Heart right ventricle (tissue), 16 donors: Measurements from ENCODE around the gene DGCR2. TPM values are rescaled to one million over a fixed set of nuclear protein-coding genes. Genes with fewer than 3 reads are reported as not detected.

Experiments
- ATAC-seq, 8 donors: fragments of 200-7000 bp; cut with Tn5 transposase; one replicate each; pipeline ENCODE4 v1.9.1; 2020; ENCODE audit warnings: mild to moderate bottlenecking in 8 of 8, moderate library complexity in 8 of 8, moderate number of reproducible peaks in 1 of 8
- DNase-seq, 2 donors: peaks; one replicate each; pipeline ENCODE4 v3.0.0-alpha.2; 2020
- H3K27ac ChIP-seq, 10 donors: fragments of 200-600 bp; sonication (generic) in 2 of 10; one replicate each; pipeline versions ENCODE4 v1.5.0 to v1.8.0; 2020 to 2022; ENCODE audit warnings: mild to moderate bottlenecking in 3 of 10
- H3K27me3 ChIP-seq, 7 donors: fragments of 200-600 bp; one replicate each; pipeline ENCODE4 v1.8.0; 2021 to 2022; ENCODE audit warnings: mild to moderate bottlenecking in 2 of 7
- H3K36me3 ChIP-seq, 9 donors: fragments of 200-600 bp; sonication (generic) in 1 of 9; one replicate each; pipeline versions ENCODE4 v1.5.0 to v1.8.0; 2020 to 2022; ENCODE audit warnings: mild to moderate bottlenecking in 2 of 9
- H3K4me1 ChIP-seq, 9 donors: fragments of 200-600 bp; sonication (generic) in 1 of 9; one replicate each; pipeline versions ENCODE4 v1.5.0 to v1.8.0; 2020 to 2022; ENCODE audit warnings: mild to moderate bottlenecking in 4 of 9
- H3K4me3 ChIP-seq, 10 donors: fragments of 200-600 bp; sonication (generic) in 2 of 10; one replicate each; pipeline versions ENCODE4 v1.5.0 to v1.8.0; 2020 to 2022; ENCODE audit warnings: mild to moderate bottlenecking in 7 of 10, moderate library complexity in 2 of 10
- H3K9me3 ChIP-seq, 11 donors: fragments of 200-600 bp in 10 of 11; sonication (generic) in 2 of 11; one replicate each; pipeline versions ENCODE4 v1.5.0 to v1.8.0; 2013 to 2022; ENCODE audit warnings: mild to moderate bottlenecking in 2 of 11, control low read depth in 1 of 11, moderate library complexity in 1 of 11
- CTCF ChIP-seq, 9 donors: fragments of 200-600 bp; sonication (generic) in 2 of 9; IDR thresholded peaks; one replicate each; pipeline versions ENCODE4 v1.5.0 to v1.8.0; 2021 to 2022; ENCODE audit warnings: antibody characterized with exemption in 9 of 9, mild to moderate bottlenecking in 5 of 9, moderate library complexity in 1 of 9
- WGBS, 2 donors: extraction: QIAGEN DNeasy Blood & Tissue Kit; methylation state at CpG; one replicate each; pipeline ENCODE4 v1.1.7; 2013; ENCODE audit warnings: inconsistent platforms in 1 of 2; 5-methylcytosine and 5-hydroxymethylcytosine counted together
- intact Hi-C, 10 donors: fragments of 100-400 bp; cut with DNase I; formaldehyde crosslinking; loops; one replicate each; pipeline versions ENCODE4 v1.11.1 to v1.14.2; 2022
- polyA plus RNA-seq, 2 donors: library from polyadenylated mRNA; stranded (reverse); fragments of 200-250 nt; gene quantifications; one replicate each; pipeline ENCODE4 v1.2.3, GENCODE V29; 2013
- total RNA-seq, 10 donors: library from RNA; stranded (reverse); fragmentation: NEBNext Ultra II Directional in 3 of 10; extraction: Animal tissue kit (Norgen Biotek cat#: 25700) in 3 of 10; gene quantifications; one replicate each; pipeline versions ENCODE4 v1.2.1 to v1.2.4, GENCODE V29; 2021 to 2023
- donor health status: Arrhythmogenic right ventricular cardiomyopathy.
- donor health status: ischemic (EF 13 %, LVEDD 7.1; RV severe dilation, severe dysfunction).
- donor health status: healthy with polysubstance abuse.
- donor health status: DM: no; HTN: yes; CAD: no.
- donor health status: DM: no; HTN: no; CAD: no.
- donor health status: ischemic (EF 25% LVEDD 6.9; RV normal size, moderate dysfunction).
- donor health status: ischemic (EF 25% LVEDD 5.7; RV mildly dilated, moderate dysfunction).
- donor health status: healthy.
- donor health status: DM: yes; HTN: yes; CAD: no.
- donor health status: Ischemic cardiomyopathy.
- donor health status: ischemic (EF 35%, LVEDD 5.7; RV mildly dilated, moderate dysfunction).
- donor health status: nonischemic (EF 11% LVEDD 7.7; RV severe dilation, severe dysfunction).
- donor health status: DM: yes; HTN: yes; CAD: no.
- donor health status: PGD.
- donor health status: ischemic (EF 29% LVEDD 5.4; RV normal size, mild dysfunction).
- donor health status: nonischemic (EF 23%, LVEDD 6.1; RV moderate dilation, normal function).

The DGCR2 gene
- total and polyA plus RNA-seq, 12 donors: 17.0 to 58.0 (median 39.1) TPM

- DNase-seq: no peak
- Histone ChIP-seq H3K9me3 (no peaks in the 10 kb centered on the region), H3K27me3 (no peaks in the 10 kb centered on the region), H3K27ac (no peak overlapping the region), H3K4me1 (peaks cover 0 to 10% (median 3%) of the 10 kb centered on the region in 9 donors), H3K4me3 (no peak overlapping the region), H3K36me3 (peaks cover 0 to 100% (median 43%) of the 10 kb centered on the region in 9 donors)
- no peak for ATAC-seq
- 91 to 93% methylated on average over 4 of the region's 4 CpGs for WGBS, 2 donors
- no peak for TF ChIP-seq CTCF (IDR thresholded peaks at IDR 0.05)
- intact Hi-C loops: no loop called here
These were observed 64.2 kb downstream of the DGCR2 start for GRCh38 chr22:19057999-19058491.

- intact Hi-C loops: no loop called here
- no peaks in the 10 kb centered on the region for H3K27me3 ChIP-seq
- H3K4me1 ChIP-seq: peaks cover 0 to 14% (median 5%) of the 10 kb centered on the region in 9 donors
- no peak for TF ChIP-seq CTCF (IDR thresholded peaks at IDR 0.05)
- H3K27ac ChIP-seq: no peak overlapping the region
- peaks cover 0 to 100% (median 39%) of the 10 kb centered on the region in 9 donors for H3K36me3 ChIP-seq
- DNase-seq (no peak), ATAC-seq (no peak)
- 84 to 93% methylated on average over 8 of the region's 8 CpGs for WGBS, 2 donors
- H3K9me3 ChIP-seq: no peaks in the 10 kb centered on the region
- no peak overlapping the region for H3K4me3 ChIP-seq
These were observed 64.7 kb downstream of the DGCR2 start for GRCh38 chr22:19057539-19057938.

GRCh38 chr22:19056951-19057401 lies 65.2 kb downstream of the DGCR2 start:
- ATAC-seq (no peak), DNase-seq (no peak)
- Histone ChIP-seq H3K27me3 (no peaks in the 10 kb centered on the region), H3K9me3 (no peaks in the 10 kb centered on the region), H3K27ac (no peak overlapping the region), H3K4me3 (no peak overlapping the region), H3K36me3 (peaks cover 0 to 100% (median 39%) of the 10 kb centered on the region in 9 donors), H3K4me1 (peaks cover 0 to 9% (median under 1%) of the 10 kb centered on the region in 9 donors)
- intact Hi-C loops: no loop called here
- TF ChIP-seq CTCF (IDR thresholded peaks at IDR 0.05): no peak
- 93% methylated on average over 13 of the region's 13 CpGs for WGBS, 2 donors

- no peaks in the 10 kb centered on the region for H3K9me3 ChIP-seq
- TF ChIP-seq CTCF (IDR thresholded peaks at IDR 0.05): no peak
- ATAC-seq (no peak), DNase-seq (no peak)
- no peak overlapping the region for H3K4me3 ChIP-seq
- no peak overlapping the region for H3K27ac ChIP-seq
- 95 to 97% methylated on average over 17 of the region's 17 CpGs for WGBS, 2 donors
- no peaks in the 10 kb centered on the region for H3K27me3 ChIP-seq
- peaks cover 0 to 100% (median 37%) of the 10 kb centered on the region in 9 donors for H3K36me3 ChIP-seq
- peaks cover 0 to 9% (median 0%) of the 10 kb centered on the region in 9 donors for H3K4me1 ChIP-seq
- intact Hi-C loops: no loop called here
These were observed 66.4 kb downstream of the DGCR2 start for GRCh38 chr22:19055801-19056200.
